ENCODE results near the gene CARD16. TPM values are rescaled to one million over a fixed set of nuclear protein-coding genes. Genes with fewer than 3 reads are reported as not detected.
A peak's percentile ranks its signal among the peaks of the same experiment; 100 is the strongest.

The CARD16 gene
- total and polyA plus RNA-seq, 11 donors: 3.9 to 43.6 (median 9.0) TPM

GRCh38 chr11:105003151-105003550 lies 42.0 kb downstream of the CARD16 start:
- Histone ChIP-seq H3K4me3 (no peak overlapping the region), H3K27ac (no peak overlapping the region), H3K27me3 (no peaks in the 10 kb centered on the region), H3K36me3 (no peaks in the 10 kb centered on the region), H3K4me1 (no peaks in the 10 kb centered on the region), H3K9me3 (no peaks in the 10 kb centered on the region)
- no peak for ATAC-seq
- intact Hi-C loops (cut with DNase I): no loop called here
- WGBS, 4 donors: 60 to 96% (median 94%) methylated on average over 2 of the region's 2 CpGs
- TF ChIP-seq POLR2A (IDR thresholded peaks at IDR 0.05): no peak
- no peak for TF ChIP-seq CTCF (IDR thresholded peaks at IDR 0.05)
- DNase-seq: no peak

DNA sequence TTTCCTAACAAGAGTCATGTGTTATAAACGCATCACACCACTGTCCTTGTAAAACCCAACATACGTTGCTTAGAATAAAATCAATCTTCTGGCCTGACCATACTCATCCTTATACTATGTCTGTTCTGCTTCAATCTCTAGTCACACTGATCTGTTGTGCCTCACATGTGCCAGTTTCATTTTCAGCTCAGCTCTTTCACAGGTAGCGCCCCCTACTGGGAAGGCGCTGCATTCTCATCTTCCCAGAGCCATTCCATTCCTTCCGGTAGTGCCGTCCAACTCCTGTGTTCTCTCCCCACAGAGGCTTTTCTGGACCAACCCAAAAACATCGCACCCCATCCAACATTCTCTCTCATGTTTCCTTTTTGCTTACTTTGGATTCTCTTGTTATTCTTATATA lies 44.3 kb downstream of the CARD16 start:
- intact Hi-C loops (cut with DNase I): no loop called here
- no peaks in the 10 kb centered on the region for H3K36me3 ChIP-seq

DNA sequence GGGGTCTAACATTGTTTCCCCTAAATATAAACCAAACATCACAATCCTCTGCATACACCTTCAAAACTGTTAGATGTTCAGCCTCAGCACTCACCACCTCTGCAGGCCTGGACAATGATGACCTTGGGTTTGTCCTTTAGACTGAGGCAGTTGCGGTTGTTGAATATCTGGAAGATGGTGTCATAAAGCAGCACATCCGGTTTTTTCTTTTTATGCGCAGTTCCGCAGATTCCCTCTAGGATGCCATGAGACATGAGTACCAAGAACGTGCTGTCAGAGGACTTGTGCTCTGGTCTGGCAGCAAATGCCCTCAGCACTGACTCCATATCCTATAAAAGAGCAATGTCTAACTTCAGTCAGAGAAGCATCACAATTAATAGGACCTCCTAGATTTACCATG lies 45.0 kb downstream of the CARD16 start:
- Histone ChIP-seq H3K4me1 (no peaks in the 10 kb centered on the region), H3K36me3 (no peaks in the 10 kb centered on the region), H3K4me3 (no peak overlapping the region), H3K27ac (no peak overlapping the region), H3K9me3 (no peaks in the 10 kb centered on the region), H3K27me3 (no peaks in the 10 kb centered on the region)
- intact Hi-C loops (cut with DNase I): no loop called here
- WGBS, 4 donors: 82 to 90% (median 86%) methylated on average over 5 of the region's 5 CpGs
- ATAC-seq (no peak), DNase-seq (no peak)
- TF ChIP-seq POLR2A (IDR thresholded peaks at IDR 0.05): no peak
- TF ChIP-seq CTCF (IDR thresholded peaks at IDR 0.05): peak in 1 of 12 donors; percentile 6

More for the DNA sequence above, 44.3 kb downstream of the CARD16 start:
- peak; percentile 33 to 62 (median 53) for TF ChIP-seq CTCF (IDR thresholded peaks at IDR 0.05)
- TF ChIP-seq POLR2A (IDR thresholded peaks at IDR 0.05): no peak
- no peaks in the 10 kb centered on the region for H3K4me1 ChIP-seq
- 78 to 79% (median 79%) methylated on average over 7 of the region's 7 CpGs for WGBS, 4 donors
- no peak overlapping the region for H3K27ac ChIP-seq
- H3K4me3 ChIP-seq: no peak overlapping the region
- H3K27me3 ChIP-seq: no peaks in the 10 kb centered on the region
- no peaks in the 10 kb centered on the region for H3K9me3 ChIP-seq
- no peak for DNase-seq
- ATAC-seq: peak in 1 of 4 donors; percentile 45

- intact Hi-C loops (cut with DNase I): no loop called here
- Histone ChIP-seq H3K9me3 (no peaks in the 10 kb centered on the region), H3K27ac (no peak overlapping the region), H3K27me3 (no peaks in the 10 kb centered on the region), H3K4me3 (no peak overlapping the region), H3K36me3 (no peaks in the 10 kb centered on the region), H3K4me1 (no peaks in the 10 kb centered on the region)
- ATAC-seq (no peak), DNase-seq (no peak)
- no peak for TF ChIP-seq CTCF (IDR thresholded peaks at IDR 0.05)
- WGBS, 4 donors: 81 to 94% (median 89%) methylated on average over 1 of the region's 1 CpG
Observed at GRCh38 chr11:104999721-105000120, 45.4 kb downstream of the CARD16 start.
